Kasumi-1 (cell line): ENCODE measurements around the gene TTC6.

Experiments used
- DNase-seq, 2 experiments: peaks; one replicate each; lab custom pipeline; 2025; lab: John Stamatoyannopoulos, UW

The TTC6 gene

GRCh38 chr14:37585971-37586796, 9.2 kb upstream of the TTC6 start:
- DNase-seq, result no peak

- DNase-seq, result no peak
Observed at GRCh38 chr14:37586797-37587130, 8.7 kb upstream of the TTC6 start.

GRCh38 chr14:37587131-37587803, 8.2 kb upstream of the TTC6 start:
- DNase-seq, result no peak

GRCh38 chr14:37587881-37588666, 7.4 kb upstream of the TTC6 start:
- no peak for DNase-seq

- DNase-seq, result no peak
Observed at GRCh38 chr14:37588667-37588955, 6.8 kb upstream of the TTC6 start.

GRCh38 chr14:37588956-37589714, 6.3 kb upstream of the TTC6 start:
- DNase-seq, result no peak

- DNase-seq, result no peak
Observed at GRCh38 chr14:37589715-37590427, 5.6 kb upstream of the TTC6 start.

- no peak for DNase-seq
Observed at GRCh38 chr14:37590428-37591139, 4.8 kb upstream of the TTC6 start.

GRCh38 chr14:37591311-37591940, 4.0 kb upstream of the TTC6 start:
- no peak for DNase-seq

GRCh38 chr14:37591941-37592481, 3.4 kb upstream of the TTC6 start:
- DNase-seq, result no peak

- DNase-seq, result no peak
Observed at GRCh38 chr14:37592482-37593408, 2.7 kb upstream of the TTC6 start.

GRCh38 chr14:37593511-37594237, 1.8 kb upstream of the TTC6 start:
- no peak for DNase-seq

GRCh38 chr14:37594238-37594970, 1.0 kb upstream of the TTC6 start:
- DNase-seq, result peak; percentile 82 to 87

GRCh38 chr14:37595809-37596621, 586 bp downstream of the TTC6 start:
- DNase-seq, result peak; percentile 70 to 77

GRCh38 chr14:37596790-37597472, 1.5 kb downstream of the TTC6 start:
- DNase-seq, result no peak

GRCh38 chr14:37597538-37597913, 2.1 kb downstream of the TTC6 start:
- no peak for DNase-seq
